GM21390 (cell line): ENCODE results near the gene CACNA2D2.

Source experiments
- ATAC-seq: cut with Tn5 transposase; IDR thresholded peaks from one replicate; pipeline ENCODE4 v1.9.1; 2021; ENCODE audit not compliant: unreplicated experiment

Gene CACNA2D2

DNA sequence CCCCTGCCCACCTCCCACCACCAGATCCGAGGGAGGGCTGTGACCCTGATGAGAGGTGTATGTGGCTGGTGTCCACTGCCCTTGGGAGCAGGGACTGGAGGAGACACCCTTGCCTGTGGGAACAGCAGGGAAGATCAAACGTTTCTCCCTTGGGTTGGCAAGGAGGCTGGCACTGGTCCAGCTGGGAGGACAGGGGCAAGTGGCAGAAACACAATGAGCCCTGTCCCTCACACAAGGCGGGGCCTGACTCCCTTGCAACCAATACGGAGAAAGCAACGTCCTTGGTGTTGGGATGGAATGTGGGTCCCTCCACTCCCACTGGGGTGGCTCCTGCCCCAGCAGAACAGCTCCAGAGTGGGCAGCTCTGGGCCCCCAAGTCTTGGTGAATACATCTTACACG is 186.1 kb downstream of the CACNA2D2 start:
- no peak for ATAC-seq

GRCh38 chr3:50316657-50317242 is 186.7 kb downstream of the CACNA2D2 start:
- ATAC-seq = no peak

DNA sequence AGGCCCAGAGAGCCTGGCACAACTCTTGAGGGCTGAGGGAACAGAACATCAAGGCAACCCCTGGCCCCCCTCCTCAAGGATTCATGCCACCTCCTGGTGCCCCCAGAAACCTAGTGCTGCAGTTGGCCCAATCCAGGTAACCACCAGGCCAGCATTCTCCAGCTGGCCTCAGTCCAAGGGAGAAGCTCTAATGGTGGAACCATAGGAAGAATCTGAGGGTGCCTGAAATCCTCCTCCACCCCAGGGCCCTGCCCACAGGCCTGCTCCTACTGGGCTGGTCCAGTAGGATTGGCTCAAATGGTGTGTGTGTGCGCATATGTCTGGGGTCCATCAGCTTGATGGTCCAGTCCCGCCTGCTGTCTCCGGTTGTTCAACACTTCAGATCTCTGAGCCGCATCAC is 188.6 kb downstream of the CACNA2D2 start:
- no peak for ATAC-seq

DNA sequence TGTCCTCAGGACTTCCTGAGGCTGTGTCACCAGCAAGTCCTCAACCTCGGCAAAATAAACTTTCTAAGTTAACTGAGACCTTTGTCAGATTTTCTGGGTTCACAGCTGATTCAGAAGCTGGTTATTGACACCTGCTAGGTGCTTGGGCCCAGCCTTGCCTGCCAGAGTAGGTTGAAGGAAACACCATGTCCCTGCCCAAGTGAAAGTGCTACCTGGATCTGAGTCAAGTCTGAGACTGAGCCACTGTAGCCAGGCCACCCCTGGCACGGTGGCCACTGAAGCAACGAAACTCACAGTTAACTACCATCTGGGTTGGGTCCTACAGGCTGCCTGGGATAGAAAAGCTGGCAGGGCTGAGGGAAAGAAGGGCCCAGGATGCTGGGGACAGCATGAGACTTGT is 189.1 kb downstream of the CACNA2D2 start:
- no peak for ATAC-seq
